Fibroblast of lung (primary cell): ENCODE results near the gene DNAH17.

ENCODE experiments used
- CTCF ChIP-seq, 2 donors: IDR thresholded peaks in 1 of 2; conservative IDR thresholded peaks in 1 of 2; 1 replicate in 1 of 2; 2 replicates in 1 of 2; pipeline ENCODE4 v1.5.1; 2011 to 2012; ENCODE audit warnings: low read length in 2 of 2, control low read depth in 1 of 2, inconsistent platforms in 1 of 2, low read depth in 1 of 2, mild to moderate bottlenecking in 1 of 2
- EZH2 ChIP-seq: IDR thresholded peaks from 2 replicates; pipeline ENCODE4 v1.5.1; 2012; ENCODE audit warnings: low read length, control low read depth, mild to moderate bottlenecking; ENCODE audit errors: missing control alignments

DNA sequence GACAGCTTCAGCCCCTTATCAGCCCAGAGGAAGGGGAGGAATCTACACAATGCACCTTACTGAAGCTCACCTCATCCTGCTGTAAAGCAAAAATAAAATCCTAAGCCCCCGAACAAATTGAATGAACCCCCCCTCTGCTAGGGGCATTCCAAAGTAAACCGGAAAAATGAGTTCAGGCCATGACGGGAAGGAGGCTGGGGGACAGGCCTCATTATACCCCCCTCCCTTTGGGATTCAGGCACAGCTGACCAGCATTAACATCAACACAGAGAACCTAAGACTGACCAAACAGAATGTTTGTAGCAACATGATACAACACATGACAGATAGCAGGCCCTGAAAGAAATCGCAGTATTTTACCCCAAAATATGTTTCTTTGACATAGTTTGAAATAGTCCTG is 64.2 kb downstream of the DNAH17 start:
- TF ChIP-seq EZH2 (no peak), CTCF (conservative IDR thresholded peaks at IDR 0.05 in 1 of 2, IDR thresholded peaks at IDR 0.05 in 1 of 2; ENCODE audit: low read depth in 1 of 2, low read length in 2 of 2) (no peak)
